Stimulated activated CD4-positive, alpha-beta T cell treated with anti-CD3 and anti-CD28 coated beads, Interleukin-15, amount 100 ng/mL, for 48 hours (primary cell): ENCODE data around the gene ESPL1.
"Not testable (repeated sequence)": the region's sequence is repeated elsewhere in the genome, so short reads cannot be mapped to it uniquely, and the experiment has no call there.

Source experiments
- DNase-seq, 2 donors: peaks; one replicate each; pipeline ENCODE4 v3.0.0-alpha.2; 2020; ENCODE audit warnings: low read depth in 2 of 2

Gene ESPL1

DNA sequence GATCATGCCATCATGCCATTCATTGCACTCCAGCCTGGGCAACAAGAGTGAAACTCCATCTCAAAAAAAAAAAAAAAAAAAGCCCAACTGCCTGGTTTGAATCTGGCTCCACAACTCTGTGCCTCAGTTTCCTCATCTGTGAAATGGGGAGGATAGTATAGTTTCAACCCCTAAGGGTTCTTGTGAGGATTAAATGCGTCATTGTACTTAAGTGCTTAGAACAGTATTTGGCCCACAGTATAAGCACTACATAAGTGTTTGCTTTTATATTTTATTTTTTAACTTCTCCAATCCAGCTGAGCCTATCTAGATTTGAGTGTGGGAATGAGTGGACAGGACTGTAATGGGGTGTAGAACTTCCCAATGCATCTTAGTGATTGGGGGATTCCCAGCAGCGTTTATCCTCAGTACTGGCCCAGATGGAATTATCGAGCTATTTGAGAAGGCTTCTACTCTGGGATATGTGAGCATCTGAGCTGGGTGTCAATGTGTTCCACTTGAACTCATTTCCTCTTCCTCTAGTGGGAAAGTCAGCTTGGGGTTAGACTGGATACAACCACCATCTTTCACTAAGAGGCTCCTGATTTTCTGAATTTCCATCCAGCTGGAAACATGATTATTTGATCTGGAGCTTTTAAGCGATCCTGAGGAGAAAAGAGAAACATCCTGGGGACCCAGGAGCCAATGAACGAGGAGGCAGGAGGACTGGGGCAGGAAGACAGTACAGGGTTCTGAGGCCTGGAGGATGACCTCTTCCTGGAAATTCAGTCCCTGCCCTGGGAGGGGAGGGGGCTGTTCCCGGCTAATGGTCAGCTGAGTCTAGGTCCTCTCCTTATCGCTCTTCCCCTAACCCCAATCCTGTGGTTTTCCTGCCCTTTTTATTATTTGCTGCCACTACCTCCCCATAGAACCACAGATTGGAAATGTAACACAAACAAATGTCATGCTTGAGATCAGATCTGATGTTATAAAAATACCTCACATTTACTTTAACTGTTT is 9.3 kb upstream of the ESPL1 start:
- no peak for DNase-seq

DNA sequence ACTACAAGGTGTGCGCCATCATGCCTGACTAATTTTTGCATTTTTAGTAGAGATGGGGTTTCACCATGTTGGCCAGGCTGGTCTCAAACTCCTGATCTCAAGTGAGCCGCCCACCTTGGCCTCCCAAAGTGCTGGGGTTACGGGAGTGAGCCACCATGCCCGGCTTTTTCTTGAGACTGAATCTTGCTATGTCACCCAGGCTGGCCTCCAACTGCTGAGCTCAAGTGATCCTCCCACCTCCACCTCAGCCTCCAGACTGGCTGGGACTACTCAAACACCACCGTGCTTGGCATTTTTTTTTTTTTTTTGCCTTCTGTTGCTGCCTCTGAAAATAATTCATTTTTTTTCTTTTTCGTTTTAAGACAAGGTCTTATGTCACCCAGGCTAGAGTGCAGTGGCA is 8.2 kb upstream of the ESPL1 start:
- DNase-seq, result no peak

DNA sequence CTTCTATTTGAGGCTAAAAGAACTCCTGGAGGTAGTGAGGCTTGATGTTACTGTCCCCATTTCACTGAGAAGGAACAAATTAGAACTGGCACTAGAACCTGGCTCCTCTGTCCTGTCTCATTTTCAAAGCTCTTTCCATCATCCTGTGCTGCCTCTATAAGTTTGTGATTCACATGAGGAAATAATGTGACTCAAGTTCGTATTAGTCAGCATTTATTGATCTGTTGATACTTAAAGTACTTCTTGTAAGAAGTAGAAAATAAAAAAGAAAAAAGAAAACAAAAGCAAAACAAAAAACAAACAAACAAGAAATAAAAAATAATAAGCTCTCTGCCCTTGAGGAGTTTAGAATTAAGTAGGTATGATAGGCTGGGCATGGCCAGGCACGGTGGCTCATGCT is 2.3 kb upstream of the ESPL1 start:
- no peak for DNase-seq

DNA sequence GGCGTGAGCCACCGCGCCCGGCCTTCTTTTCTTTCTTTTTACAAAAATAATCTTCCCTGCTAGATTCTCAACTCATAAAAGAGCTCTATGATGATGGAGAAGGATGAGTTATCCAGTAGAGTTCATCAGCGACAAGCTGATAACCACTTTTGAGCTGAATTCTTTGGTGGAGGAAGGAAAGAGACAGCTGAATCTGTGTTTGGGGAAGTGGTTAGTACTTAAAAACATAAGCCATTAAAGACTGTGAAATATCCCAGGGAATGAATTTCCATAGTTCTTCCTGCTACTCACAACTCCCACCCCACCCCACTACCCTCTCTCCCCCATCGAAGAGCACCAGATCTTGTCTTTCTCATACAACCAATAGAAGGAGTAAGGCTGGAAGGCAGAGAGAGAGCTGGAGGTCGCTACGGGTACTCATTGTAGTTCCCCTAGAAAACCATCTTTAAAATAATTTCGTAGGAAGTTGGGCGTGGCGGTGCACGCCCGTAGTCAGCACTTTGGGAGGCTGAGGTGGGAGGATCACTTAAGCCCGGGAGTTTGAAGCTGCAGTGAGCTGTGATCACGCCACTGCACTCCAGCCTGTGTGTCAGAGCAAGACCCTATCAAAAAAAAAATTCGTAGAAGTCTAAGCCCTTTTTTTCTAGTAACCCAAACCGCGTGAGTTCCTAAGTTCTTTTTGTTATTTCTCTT is 647 bp upstream of the ESPL1 start:
- DNase-seq, result peak in 1 of 2 donors; percentile 29

DNA sequence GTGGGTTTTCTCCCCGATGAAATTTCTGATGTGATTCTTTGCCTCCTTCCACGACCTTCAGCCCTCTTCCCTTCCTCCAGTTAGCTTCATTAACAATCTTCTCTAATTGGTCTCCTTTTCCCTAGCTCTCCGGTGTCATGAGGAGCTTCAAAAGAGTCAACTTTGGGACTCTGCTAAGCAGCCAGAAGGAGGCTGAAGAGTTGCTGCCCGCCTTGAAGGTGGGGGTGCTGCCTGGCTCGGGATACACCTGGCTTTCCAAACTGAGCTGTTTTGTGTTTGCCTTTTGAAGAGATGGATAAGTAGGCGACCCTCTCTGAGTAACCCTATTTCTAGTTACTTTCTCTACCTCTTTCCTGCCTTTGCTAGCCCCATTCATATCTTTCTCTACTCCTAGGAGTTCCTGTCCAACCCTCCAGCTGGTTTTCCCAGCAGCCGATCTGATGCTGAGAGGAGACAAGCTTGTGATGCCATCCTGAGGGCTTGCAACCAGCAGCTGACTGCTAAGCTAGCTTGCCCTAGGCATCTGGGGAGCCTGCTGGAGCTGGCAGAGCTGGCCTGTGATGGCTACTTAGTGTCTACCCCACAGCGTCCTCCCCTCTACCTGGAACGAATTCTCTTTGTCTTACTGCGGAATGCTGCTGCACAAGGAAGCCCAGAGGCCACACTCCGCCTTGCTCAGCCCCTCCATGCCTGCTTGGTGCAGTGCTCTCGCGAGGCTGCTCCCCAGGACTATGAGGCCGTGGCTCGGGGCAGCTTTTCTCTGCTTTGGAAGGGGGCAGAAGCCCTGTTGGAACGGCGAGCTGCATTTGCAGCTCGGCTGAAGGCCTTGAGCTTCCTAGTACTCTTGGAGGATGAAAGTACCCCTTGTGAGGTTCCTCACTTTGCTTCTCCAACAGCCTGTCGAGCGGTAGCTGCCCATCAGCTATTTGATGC is 797 bp downstream of the ESPL1 start:
- no peak for DNase-seq

DNA sequence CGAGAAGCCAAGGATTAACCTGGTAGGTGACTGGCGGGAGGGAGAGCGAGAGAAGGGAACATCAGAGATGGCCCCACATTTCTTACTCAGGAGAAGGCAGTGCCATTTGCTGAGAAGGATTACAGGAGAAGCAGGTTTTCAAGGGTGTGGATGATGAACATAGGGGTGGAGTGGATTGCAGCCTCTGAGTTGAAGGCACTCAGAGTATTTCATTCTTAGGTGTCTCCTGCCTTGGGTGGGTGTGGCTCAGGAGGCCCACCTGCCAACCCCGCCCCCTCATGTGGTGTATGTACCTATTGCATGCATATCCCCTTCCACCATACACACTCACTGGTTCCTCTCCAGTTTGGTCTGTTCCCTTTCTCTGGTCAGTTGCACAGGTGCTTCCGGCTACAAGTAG is 6.3 kb downstream of the ESPL1 start:
- no peak for DNase-seq

DNA sequence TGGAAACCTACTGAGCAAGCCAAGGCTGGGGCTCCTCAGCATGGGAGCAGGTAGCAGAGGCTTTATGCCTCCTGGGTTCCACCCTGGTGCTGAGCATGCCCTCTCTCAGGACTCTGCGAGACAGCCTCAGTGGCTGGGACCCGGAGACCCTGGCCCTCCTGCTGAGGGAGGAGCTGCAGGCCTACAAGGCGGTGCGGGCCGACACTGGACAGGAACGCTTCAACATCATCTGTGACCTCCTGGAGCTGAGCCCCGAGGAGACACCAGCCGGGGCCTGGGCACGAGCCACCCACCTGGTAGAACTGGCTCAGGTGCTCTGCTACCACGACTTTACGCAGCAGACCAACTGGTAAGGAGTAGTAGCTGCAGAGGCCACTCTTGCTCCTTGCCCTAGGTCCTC is 8.4 kb downstream of the ESPL1 start:
- DNase-seq, result no peak

DNA sequence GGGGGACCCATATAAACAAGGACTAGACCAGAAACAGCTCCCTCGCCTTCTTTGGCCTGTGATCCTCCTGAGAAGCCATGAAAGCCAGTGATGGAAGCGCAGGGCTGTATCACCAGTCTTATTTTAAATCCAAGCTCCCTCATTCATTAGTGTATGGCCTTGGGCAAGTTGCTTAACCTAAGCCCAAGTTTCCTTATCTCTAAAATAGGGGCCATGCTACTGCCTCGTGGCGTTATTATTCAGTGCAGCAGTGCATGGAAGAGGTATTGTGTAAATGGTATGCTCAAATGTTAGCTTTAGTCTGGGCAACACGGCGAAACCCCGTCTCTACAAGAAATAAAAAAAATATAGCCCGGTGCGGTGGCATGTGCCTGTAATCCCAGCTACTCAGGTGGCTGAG is 9.9 kb downstream of the ESPL1 start:
- no peak for DNase-seq

DNA sequence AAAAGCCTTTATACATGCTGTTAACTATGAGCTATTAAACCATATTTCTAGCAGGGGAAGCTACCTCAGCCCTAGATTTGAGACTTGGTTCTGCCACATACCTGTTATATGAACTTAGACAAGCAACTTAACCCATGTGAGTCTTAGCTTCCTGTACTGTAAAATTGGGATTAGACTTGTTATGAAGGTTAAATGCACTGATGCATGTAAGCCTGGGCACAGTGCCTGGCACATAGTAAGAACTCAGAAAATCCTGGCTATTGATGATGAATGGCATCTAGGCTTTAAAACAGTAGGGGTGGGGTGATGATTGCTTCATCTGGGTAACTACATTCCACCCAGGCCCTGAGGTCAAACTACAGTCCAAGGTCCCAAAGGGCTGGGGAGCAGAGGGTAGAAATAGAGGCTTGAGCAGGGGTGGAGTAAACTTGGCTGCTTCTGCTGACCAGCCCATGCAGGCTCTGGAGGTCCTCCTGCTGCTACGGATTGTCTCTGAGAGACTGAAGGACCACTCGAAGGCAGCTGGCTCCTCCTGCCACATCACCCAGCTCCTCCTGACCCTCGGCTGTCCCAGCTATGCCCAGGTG is 11.3 kb downstream of the ESPL1 start:
- DNase-seq, result no peak

DNA sequence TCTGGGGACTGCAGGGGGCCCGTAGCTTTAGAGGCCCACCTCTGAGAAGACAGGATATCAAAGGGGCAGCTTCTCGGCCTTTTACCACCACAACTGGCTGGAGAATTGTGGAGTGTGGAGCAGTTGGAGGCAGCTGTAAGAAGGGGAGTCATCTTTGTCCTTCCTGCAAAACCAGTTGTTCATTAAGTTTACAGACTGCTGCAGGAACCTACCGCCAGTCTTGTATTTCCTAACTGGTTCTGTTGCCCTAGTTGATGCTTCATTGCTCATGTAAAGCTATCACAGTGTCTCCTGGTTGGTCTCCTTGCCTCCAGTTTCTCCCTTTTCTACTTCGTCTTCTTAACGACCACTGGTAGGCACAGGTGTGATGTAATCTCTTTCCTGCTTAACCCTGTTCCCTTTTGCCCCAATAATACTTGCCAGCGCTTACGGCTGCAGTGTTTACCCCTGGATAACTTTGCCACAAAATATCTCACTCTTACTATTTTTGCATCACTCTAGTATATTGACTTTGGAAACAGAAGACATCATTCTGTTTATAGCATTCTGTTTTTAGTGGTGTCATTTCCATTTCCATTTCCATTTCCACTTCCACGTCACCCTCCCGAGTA is 11.9 kb downstream of the ESPL1 start:
- no peak for DNase-seq

DNA sequence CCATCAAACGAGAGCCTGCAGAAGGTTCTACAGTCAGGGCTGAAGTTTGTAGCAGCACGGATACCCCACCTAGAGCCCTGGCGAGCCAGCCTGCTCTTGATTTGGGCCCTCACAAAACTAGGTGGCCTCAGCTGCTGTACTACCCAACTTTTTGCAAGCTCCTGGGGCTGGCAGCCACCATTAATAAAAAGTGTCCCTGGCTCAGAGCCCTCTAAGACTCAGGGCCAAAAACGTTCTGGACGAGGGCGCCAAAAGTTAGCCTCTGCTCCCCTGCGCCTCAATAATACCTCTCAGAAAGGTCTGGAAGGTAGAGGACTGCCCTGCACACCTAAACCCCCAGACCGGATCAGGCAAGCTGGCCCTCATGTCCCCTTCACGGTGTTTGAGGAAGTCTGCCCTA is 18.3 kb downstream of the ESPL1 start:
- DNase-seq, result no peak

DNA sequence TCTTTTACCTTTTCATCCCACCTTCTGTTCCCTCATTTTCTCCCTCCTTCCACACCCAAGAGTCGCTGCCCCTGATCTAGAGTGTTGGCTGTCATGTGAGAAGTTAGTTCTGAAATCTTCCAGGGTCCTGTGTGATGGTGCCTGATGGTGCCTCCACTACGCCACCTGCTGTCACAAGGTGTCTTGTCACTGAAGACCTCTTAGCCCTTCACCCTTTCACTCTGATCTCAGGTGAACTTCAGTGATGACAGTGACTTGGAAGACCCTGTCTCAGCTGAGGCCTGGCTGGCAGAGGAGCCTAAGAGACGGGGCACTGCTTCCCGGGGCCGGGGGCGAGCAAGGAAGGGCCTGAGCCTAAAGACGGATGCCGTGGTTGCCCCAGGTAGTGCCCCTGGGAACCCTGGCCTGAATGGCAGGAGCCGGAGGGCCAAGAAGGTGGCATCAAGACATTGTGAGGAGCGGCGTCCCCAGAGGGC is 19.7 kb downstream of the ESPL1 start:
- peak in 1 of 2 donors; percentile 33 for DNase-seq

DNA sequence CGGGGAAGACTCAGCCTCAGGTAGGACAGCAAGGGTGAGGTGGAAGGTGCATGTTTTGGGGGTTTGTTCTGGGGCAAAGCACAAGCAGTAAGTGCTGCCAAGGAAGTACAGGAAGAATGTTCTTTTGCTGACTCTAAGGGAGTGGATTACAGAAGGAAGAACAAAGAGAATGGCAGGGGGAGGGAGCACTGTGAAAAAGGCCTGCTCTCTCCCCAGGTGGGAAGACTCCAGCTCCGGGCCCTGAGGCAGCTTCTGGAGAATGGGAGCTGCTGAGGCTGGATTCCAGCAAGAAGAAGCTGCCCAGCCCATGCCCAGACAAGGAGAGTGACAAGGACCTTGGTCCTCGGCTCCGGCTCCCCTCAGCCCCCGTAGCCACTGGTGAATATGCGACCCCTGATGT is 20.2 kb downstream of the ESPL1 start:
- no peak for DNase-seq

DNA sequence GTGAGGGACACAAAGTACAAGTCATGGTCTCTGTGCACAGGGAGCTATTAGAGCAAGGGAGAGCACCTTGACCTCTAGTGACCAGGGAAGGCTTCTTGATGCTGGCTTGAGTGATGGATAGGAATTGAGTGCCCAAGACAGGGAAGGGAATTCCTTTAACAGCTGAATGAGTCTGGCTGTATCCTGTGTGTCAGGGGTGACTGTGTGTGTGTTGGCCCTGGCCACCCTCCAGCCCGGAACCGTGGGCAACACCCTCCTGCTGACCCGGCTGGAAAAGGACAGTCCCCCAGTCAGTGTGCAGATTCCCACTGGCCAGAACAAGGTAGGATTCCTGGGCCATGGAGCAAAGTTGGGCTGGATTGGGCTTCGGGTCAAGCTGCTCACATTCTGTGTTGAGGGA is 21.8 kb downstream of the ESPL1 start:
- no peak for DNase-seq

DNA sequence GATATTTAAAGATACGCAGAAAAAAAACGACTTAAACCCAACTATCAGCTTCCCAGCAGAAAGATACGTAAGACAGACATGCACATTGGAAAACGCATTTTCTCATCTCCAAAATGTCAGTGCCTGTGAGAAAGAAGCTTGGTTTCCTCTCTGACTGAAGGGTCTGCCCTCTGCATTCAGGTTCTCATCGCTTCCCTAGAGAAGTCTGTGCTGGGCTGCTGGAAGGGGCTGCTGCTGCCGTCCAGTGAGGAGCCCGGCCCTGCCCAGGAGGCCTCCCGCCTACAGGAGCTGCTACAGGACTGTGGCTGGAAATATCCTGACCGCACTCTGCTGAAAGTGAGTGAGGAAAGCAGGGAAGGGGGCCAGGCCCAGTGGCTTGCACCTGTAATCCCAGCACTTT is 22.6 kb downstream of the ESPL1 start:
- no peak for DNase-seq

DNA sequence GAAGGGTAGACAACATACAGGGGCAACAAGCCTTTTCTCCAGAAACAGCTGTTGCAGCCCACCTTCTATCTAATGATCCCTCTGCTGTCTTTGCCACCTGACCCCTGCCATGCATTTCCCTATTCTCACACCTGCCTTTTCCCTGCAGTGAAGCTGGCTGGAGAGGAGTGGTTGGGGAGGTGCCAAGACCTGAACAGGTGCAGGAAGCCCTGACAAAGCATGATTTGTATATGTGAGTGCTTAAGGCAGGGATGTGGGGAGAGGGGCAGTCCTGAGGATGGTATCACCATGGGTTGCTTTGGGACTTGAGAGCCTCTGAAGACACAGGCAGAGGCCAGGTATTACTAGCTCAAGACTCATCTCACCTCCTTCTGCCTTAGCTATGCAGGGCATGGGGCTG is 24.3 kb downstream of the ESPL1 start:
- no peak for DNase-seq

DNA sequence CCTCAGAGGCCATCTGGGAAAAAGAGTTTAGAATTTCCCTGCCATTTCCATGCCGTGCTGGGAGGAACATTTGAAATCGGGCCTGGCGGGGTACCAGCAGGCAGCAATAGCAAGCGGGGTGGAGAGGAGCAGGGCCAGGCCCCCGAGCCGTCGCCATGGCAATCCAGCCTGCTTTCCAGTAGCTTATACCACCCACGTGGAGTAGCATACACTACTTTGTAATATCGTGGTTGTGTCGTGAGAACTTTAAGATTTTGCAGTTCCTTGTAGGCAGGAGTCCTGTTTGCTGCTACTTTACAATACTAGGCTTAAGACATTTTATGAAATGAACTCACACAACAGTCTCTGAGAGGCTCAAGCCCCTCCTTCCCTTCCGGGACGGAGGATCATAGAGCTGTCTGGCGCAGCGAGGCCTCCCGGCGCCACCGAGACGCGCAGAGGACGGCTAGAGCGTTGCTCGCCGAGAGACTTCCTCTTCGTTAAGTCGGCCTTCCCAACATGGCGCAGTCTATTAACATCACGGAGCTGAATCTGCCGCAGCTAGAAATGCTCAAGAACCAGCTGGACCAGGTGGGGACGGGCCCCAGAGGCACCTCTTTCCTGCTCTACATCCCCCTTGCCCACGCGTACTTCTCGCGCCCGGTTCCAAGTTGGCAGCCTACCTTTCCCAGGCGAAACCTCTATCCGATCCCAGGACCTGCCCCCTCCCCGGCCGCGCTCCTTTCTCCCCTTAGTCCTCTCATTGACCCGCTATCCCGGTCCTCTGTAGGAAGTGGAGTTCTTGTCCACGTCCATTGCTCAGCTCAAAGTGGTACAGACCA is 27.2 kb downstream of the ESPL1 start, which contains the start of gene PFDN5:
Gene PFDN5, plus strand, starts transcription at position 473 of the 821 bp plus-strand sequence. Its CDS starts 26 bp downstream, at position 499.
- DNase-seq, result peak; percentile 76 to 84

DNA sequence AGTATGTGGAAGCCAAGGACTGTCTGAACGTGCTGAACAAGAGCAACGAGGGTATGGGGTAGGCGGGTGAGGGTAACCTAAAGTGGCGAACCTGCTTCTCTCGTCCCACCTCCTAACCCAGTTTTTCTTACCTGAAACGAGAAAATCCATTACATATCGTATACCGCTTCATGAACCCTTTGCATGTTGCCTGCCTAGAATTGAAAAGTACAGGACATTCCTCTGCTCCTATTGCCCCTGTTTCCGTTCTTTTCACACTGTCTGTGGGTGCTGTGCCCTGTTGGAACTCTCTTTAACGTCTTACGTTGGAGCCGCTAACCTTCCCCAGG is 27.8 kb downstream of the ESPL1 start:
- DNase-seq, result no peak

DNA sequence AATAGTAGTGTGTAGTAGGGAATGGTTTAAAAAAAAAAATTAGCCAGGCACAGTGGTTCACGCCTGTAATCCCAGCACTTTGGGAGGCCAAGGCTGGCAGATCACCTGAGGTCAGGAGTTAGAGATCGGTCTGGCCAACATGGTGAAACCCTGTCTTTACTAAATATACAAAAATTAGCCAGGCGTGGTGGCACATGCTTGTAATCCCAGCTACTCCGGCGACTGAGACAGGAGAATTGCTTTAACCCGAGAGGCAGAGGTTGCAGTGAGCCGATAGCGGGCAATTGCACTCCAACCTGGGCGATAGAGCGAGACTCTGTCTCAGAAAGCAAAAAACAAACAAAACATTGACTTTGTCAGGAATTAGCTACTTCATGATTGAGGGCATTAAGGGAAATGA is 29.0 kb downstream of the ESPL1 start:
- DNase-seq, result not testable (repeated sequence)

DNA sequence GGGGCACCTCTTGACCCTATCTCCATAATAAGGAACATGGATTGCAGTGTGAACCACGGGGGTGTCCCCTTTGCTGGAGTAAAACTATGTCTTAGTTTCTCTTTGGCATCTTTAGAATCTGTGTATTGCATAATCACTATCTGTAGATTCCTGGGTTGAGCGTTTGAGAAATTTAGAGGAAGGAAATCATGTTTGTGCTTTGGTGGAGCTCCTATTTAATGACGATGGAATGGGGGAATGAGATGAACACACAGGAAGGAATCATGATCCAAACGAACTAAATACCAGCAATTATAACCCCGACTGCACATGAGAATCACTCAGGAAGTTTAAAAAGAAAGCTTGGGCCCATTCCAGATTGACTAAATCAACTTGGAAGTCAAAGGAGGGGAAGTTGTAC is 30.1 kb downstream of the ESPL1 start:
- no peak for DNase-seq
